Suprapubic skin (tissue), 4 donors: ENCODE data around the gene VAMP5. TPM values are rescaled to one million over a fixed set of nuclear protein-coding genes. Genes with fewer than 3 reads are reported as not detected.

Experiments used
- DNase-seq, 2 donors: peaks; one replicate each; pipeline ENCODE4 v3.0.0-alpha.2; 2019; ENCODE audit warnings: low spot score in 2 of 2
- H3K27ac ChIP-seq: fragments of 200-600 bp; sonication (generic); one replicate; pipeline ENCODE4 v1.5.1; 2019
- H3K27me3 ChIP-seq: fragments of 200-600 bp; sonication (generic); one replicate; pipeline ENCODE4 v1.5.1; 2019
- H3K36me3 ChIP-seq: fragments of 200-600 bp; sonication (generic); one replicate; pipeline ENCODE4 v1.5.1; 2019
- H3K4me1 ChIP-seq: fragments of 200-600 bp; sonication (generic); one replicate; pipeline ENCODE4 v1.5.1; 2019
- H3K4me3 ChIP-seq: fragments of 200-600 bp; sonication (generic); one replicate; pipeline ENCODE4 v1.5.1; 2019; ENCODE audit warnings: mild to moderate bottlenecking
- H3K9me3 ChIP-seq: fragments of 200-600 bp; sonication (generic); one replicate; pipeline ENCODE4 v1.5.1; 2019
- CTCF ChIP-seq, 2 donors: fragments of 200-600 bp in 1 of 2; fragments of 450-650 bp in 1 of 2; sonication (generic) in 1 of 2; IDR thresholded peaks; one replicate each; pipeline ENCODE4 v1.5.1; 2016 to 2019; ENCODE audit warnings: antibody characterized with exemption in 2 of 2, mild to moderate bottlenecking in 1 of 2, moderate library complexity in 1 of 2
- EP300 ChIP-seq: sonication (generic); formaldehyde crosslinking; IDR thresholded peaks from one replicate; pipeline ENCODE4 v1.6.1; 2017; ENCODE audit warnings: antibody characterized with exemption
- POLR2A ChIP-seq, 2 donors: fragments of 450-650 bp; IDR thresholded peaks; one replicate each; pipeline ENCODE4 v1.6.1; 2017; ENCODE audit warnings: antibody characterized with exemption in 2 of 2, mild to moderate bottlenecking in 2 of 2, moderate library complexity in 2 of 2
- POLR2AphosphoS5 ChIP-seq, 3 donors: sonication (generic); formaldehyde crosslinking; IDR thresholded peaks; one replicate each; pipeline ENCODE4 v1.6.1; 2017; ENCODE audit warnings: antibody characterized with exemption in 3 of 3
- WGBS: methylation state at CpG from one replicate; pipeline ENCODE4 v1.1.5; 2018; 5-methylcytosine and 5-hydroxymethylcytosine counted together
- total RNA-seq, 4 donors: library from RNA; depleted of rRNA; stranded (reverse); fragments of >200 nt; gene quantifications; one replicate each; pipeline ENCODE4 v1.1.0, GENCODE V29; 2016

VAMP5 gene
- total RNA-seq: 10 to 100 TPM in 2 of 4 donors, 1 to 10 TPM in 2; 7.9 to 24.1 (median 14.0) TPM

GRCh38 chr2:85584354-85584856 is at the start of gene VAMP5:
TSS of gene VAMP5 (plus strand) at chr2:85584431. CDS start at chr2:85584491, 60 bp downstream.
- Histone ChIP-seq H3K27ac (peak within 1 kb of the TSS; percentile 91), H3K4me3 (peak within 1 kb of the TSS; percentile 64), H3K4me1 (peaks cover 65% of the 10 kb centered on the region), H3K36me3 (no peaks in the 10 kb centered on the region), H3K9me3 (no peaks in the 10 kb centered on the region), H3K27me3 (no peaks in the 10 kb centered on the region)
- WGBS: 29% methylated on average over 26 of the region's 52 CpGs
- DNase-seq: no peak
- TF ChIP-seq POLR2AphosphoS5 (IDR thresholded peaks at IDR 0.05): no peak
- no peak for TF ChIP-seq EP300

GRCh38 chr2:85534881-85535280 is 49.4 kb upstream of the VAMP5 start:
- peaks cover 27% of the 10 kb centered on the region for H3K4me1 ChIP-seq
- no peak overlapping the region for H3K4me3 ChIP-seq
- no peaks in the 10 kb centered on the region for H3K36me3 ChIP-seq
- no peak overlapping the region for H3K27ac ChIP-seq
- DNase-seq: no peak
- H3K27me3 ChIP-seq: no peaks in the 10 kb centered on the region
- no peaks in the 10 kb centered on the region for H3K9me3 ChIP-seq
- TF ChIP-seq POLR2AphosphoS5 (IDR thresholded peaks at IDR 0.05): no peak
- TF ChIP-seq CTCF (IDR thresholded peaks at IDR 0.05): no peak
- no peak for TF ChIP-seq POLR2A (IDR thresholded peaks at IDR 0.05)
- TF ChIP-seq EP300: no peak
- WGBS: 77% methylated on average over 3 of the region's 3 CpGs

- no peaks in the 10 kb centered on the region for H3K27me3 ChIP-seq
- H3K9me3 ChIP-seq: no peaks in the 10 kb centered on the region
- peaks cover 6% of the 10 kb centered on the region for H3K36me3 ChIP-seq
- peaks cover 39% of the 10 kb centered on the region for H3K4me1 ChIP-seq
- peak in 1 of 2 donors; percentile 14 for DNase-seq
- H3K4me3 ChIP-seq: no peak overlapping the region
- 75% methylated on average over 3 of the region's 3 CpGs for WGBS
- no peak for TF ChIP-seq POLR2A (IDR thresholded peaks at IDR 0.05)
- TF ChIP-seq EP300: no peak
- no peak for TF ChIP-seq CTCF (IDR thresholded peaks at IDR 0.05)
- TF ChIP-seq POLR2AphosphoS5 (IDR thresholded peaks at IDR 0.05): no peak
- no peak overlapping the region for H3K27ac ChIP-seq
These were observed 47.8 kb upstream of the VAMP5 start for GRCh38 chr2:85536479-85536878.

- TF ChIP-seq CTCF (IDR thresholded peaks at IDR 0.05) (no peak), EP300 (no peak), POLR2AphosphoS5 (IDR thresholded peaks at IDR 0.05) (no peak), POLR2A (IDR thresholded peaks at IDR 0.05) (no peak)
- peaks cover 53% of the 10 kb centered on the region for H3K4me1 ChIP-seq
- 2% methylated on average over 29 of the region's 35 CpGs for WGBS
- H3K4me3 ChIP-seq: peak overlapping the region; percentile 79
- H3K9me3 ChIP-seq: no peaks in the 10 kb centered on the region
- H3K27ac ChIP-seq: peak overlapping the region; percentile 98
- H3K27me3 ChIP-seq: no peaks in the 10 kb centered on the region
- DNase-seq: peak; percentile 79 to 82
- peaks cover 20% of the 10 kb centered on the region for H3K36me3 ChIP-seq
These were observed 46.4 kb upstream of the VAMP5 start for GRCh38 chr2:85537600-85538506.

- H3K27ac ChIP-seq: peak within 1 kb of the TSS; percentile 98
- WGBS: 0% methylated on average over 18 of the region's 92 CpGs
- H3K9me3 ChIP-seq: no peaks in the 10 kb centered on the region
- H3K27me3 ChIP-seq: no peaks in the 10 kb centered on the region
- TF ChIP-seq POLR2A (IDR thresholded peaks at IDR 0.05) (peak; percentile 100), CTCF (IDR thresholded peaks at IDR 0.05) (peak; percentile 33 to 77), POLR2AphosphoS5 (IDR thresholded peaks at IDR 0.05) (peak; percentile 97 to 99 (median 98)), EP300 (no peak)
- peak within 1 kb of the TSS; percentile 79 for H3K4me3 ChIP-seq
- peak; percentile 95 to 96 for DNase-seq
- H3K4me1 ChIP-seq: peaks cover 62% of the 10 kb centered on the region
- peaks cover 29% of the 10 kb centered on the region for H3K36me3 ChIP-seq
These were observed 45.5 kb upstream of the VAMP5 start, which contains the start of gene MAT2A for GRCh38 chr2:85538507-85539360. TSS of gene MAT2A (plus strand) at chr2:85539168. CDS start at chr2:85539288, 120 bp downstream.
